NCI-H2196 treated with DMSO at 0.1 percent for 48 hours (cell line): ENCODE results near the gene DNAH2.

ENCODE experiments used
- DNase-seq: peaks from one replicate; lab custom pipeline; 2025; ENCODE audit not compliant: unreplicated experiment; lab: John Stamatoyannopoulos, UW

The DNAH2 gene

GRCh38 chr17:7818746-7819645, 101.5 kb downstream of the DNAH2 start:
- DNase-seq, result no peak

GRCh38 chr17:7820231-7820630, 102.7 kb downstream of the DNAH2 start:
- DNase-seq, result no peak

GRCh38 chr17:7822126-7822525, 104.6 kb downstream of the DNAH2 start:
- no peak for DNase-seq

DNA sequence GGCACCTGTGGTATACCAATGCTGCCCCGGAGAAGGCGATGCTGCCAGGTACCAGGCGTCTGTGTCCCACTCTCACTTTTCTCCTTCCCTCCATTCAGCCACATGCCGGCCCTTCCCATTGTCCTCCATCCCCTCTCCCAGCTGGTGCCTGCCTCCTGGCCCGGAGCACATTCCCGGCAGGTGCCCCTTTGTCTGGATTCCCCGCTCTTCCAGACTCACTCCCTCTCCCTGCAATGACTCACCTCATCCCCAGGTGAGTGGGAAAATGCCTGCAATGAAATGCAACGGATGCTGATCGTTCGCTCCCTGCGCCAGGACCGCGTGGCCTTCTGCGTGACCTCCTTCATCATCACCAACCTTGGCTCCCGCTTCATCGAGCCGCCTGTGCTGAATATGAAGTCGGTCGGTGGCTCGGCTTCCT, 106.0 kb downstream of the DNAH2 start:
- DNase-seq, result no peak

DNA sequence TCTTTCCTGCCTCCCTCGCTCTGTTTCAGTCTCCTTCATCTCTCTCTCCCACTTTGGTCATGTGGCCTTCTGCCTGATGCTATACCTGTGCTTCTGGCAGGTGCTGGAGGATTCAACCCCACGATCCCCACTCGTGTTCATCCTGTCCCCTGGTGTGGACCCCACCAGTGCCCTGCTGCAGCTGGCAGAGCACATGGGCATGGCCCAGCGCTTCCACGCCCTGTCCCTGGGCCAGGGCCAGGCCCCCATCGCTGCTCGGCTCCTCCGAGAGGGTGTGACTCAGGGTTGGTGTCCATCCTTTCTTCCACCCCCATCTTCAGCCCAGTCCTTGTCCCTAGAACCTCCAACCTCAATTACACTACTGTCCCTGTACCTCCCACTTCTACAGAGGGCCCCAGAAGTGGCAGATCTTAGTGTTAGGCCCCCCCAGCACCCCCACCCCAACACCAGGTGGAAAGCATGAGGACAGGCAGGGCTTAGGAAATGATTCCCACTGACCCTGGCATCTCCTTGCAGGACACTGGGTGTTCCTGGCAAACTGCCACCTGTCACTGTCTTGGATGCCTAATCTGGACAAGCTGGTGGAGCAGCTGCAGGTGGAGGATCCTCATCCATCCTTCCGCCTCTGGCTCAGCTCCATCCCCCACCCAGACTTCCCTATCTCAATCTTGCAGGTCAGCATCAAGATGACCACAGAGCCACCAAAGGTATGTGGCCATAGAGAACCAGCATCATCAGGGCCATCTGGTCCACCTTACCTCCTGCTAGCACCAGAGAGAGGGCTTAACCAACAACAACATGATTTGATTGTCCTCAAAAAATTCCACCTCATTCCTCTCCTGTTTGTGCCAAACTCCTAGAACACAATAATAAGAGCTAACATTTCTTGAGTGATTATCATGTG, 106.7 kb downstream of the DNAH2 start:
- DNase-seq, result no peak

DNA sequence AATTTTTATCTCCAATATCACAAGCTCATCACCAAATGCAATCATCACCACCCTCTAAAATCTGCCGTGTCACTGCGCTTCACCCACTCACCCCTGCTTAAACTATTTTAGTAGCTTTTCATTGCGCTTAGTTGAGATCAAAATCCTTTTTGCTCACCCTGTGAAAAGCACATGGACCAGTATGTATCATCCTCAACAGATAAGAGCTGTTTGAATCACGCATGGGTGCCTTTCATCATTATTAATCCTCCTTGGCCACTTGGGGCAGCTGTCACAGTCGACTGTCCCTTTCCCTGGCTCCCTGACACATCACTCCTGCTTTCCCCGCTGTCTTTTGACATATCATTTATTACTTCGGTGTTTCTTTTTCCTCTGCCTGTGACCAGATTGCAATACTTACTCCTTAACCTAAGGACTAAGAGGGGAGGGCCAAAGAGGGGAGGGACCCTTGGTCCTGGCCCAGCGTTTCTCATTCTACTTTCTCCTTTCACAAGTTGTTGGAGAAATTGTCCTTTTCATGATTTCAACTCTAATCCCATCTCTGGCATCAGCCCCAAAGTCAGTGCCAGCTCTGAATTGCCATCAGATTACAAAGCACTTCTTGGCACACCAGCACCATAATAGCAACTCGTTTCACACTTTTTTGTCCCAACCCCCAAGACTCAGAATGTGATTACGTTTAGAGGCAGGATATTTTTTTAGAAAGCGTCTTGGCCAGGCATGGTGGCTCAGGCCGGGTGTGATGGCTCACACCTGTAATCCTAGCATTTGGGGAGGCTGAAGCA, 107.9 kb downstream of the DNAH2 start:
- no peak for DNase-seq

DNA sequence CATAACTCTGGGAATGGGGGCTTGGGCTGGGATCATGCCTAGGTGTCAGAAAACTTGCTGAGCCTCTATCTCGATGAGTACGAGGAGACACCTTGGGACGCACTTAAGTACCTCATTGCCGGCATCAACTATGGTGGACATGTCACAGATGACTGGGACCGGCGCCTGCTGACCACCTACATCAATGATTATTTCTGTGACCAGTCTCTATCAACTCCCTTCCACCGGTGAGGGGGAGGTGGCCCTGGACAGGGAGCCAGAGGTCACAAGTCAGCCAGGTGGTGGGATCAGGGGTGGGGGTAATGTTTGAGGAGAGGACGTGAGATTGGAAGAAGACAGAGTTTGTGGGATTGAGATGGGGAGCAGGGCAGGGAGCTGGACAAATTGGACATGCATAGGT, 113.1 kb downstream of the DNAH2 start:
- DNase-seq, result no peak

DNA sequence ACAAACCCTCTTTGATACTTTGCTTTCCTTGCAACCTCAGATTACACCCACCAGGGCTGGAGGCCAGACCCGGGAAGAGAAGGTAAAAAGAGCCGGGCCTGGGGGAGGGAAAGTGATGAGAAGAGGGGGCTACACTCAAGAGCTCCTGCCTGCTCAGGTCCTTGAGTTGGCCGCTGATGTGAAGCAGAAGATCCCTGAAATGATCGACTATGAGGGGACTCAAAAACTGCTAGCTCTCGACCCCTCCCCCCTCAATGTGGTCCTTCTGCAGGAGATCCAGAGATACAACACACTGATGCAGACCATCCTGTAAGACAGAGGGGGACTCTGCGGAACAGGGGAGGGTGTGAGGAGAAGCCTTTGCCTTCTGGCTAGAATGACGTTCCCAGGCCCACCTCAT, 113.7 kb downstream of the DNAH2 start:
- no peak for DNase-seq

- DNase-seq, result no peak
Observed at GRCh38 chr17:7832431-7832830, 114.9 kb downstream of the DNAH2 start.

DNA sequence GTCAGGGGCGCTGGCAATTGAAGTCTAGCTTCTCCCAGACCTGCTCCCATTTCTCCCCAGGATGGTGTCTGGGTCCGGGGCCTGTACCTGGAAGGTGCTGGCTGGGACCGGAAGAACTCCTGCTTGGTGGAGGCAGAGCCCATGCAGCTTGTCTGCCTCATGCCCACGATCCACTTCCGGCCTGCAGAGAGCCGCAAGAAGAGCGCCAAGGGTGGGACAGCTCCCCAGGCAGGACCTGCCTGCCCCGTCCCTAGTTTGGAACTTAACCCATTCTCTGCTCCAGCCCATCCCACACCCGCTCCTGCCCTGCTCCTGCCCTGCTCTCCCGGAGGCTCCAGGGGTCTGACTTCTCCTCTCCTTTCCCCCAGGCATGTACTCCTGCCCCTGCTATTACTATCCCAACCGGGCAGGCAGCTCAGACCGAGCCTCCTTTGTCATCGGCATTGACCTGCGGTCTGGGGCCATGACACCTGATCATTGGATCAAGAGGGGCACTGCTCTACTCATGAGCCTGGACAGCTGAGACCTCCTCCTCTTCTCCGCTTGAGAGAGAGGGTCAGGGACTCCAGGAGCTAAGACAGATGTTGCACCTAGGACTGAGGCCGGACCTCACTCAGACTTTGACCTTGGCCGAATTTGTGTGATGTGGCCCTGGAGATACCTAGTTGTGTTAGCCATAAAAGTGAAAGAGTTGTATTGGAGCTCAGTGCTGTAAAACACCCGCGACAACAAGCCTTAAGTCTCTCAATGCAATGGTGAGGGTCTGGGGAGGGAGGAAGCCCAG, 115.7 kb downstream of the DNAH2 start:
- no peak for DNase-seq

GRCh38 chr17:7833795-7834541, 116.4 kb downstream of the DNAH2 start, which contains the start of gene KDM6B:
TSS of gene KDM6B (plus strand) at chr17:7834217. CDS start at chr17:7845555, 11,338 bp downstream.
- peak; percentile 44 for DNase-seq

DNA sequence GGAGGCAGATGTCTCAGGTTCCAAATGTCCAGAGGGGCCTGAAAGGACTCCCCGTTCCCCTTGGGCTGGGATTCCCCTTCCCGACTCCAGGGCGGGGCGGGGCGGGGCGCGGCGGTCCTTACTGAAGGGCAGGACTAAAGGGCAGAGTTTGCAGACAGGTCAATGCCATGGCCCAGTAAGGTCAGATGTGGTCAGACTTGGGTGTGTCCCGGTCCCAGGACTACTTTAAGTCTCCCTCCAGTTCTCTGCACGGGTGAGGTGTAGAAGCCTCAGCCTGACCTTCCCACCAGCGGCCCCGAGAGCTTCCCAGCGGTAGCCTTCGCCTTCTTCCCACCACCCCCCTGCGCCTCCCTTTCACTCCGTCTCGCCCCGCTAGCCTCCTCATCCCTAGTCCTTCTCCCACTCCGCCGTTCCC, 117.0 kb downstream of the DNAH2 start:
- no peak for DNase-seq

DNA sequence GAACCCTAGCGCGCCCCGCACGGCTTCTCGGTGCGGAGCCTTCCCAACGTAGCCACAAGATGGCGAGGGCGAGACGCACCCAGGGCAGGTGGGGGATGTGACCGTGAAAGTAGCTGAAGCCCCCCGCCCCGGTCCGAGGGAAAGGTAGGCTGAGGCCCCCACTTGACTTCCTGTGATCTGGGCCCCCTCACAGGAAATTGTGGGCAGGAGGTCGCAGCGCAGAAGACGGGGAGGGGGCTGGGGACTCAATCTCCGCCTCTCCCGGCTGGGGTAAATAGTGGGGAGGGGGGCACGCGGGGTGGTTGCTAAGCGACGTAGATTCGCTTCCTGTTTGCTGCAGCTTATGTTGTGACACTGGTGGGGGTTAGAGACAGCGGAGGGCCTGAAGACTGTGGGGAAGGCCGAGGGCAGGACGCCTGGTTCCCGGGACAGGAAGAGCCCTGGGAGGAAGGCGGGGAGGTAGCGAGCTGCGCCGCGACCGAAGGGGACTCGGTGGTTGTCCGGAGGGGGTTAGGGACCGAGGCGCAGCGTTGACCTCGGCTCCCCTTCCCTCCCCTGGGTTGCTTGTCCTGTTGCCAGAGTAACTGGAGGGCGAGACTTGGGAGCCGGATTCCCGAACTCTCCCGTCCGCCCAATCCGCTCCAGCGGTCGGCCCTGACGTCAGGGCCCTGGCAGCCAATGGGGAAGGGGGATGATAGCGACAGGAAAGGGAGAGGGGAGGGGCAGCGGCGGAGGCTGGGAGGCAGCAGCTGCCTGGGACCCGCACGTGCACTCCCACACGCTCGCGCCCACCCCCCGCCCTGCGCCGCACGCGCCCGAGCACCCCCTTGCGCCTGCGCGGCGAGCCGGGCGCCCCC, 117.6 kb downstream of the DNAH2 start:
- peak; percentile 92 for DNase-seq

GRCh38 chr17:7835814-7836595, 118.5 kb downstream of the DNAH2 start:
- DNase-seq, result peak; percentile 17

DNA sequence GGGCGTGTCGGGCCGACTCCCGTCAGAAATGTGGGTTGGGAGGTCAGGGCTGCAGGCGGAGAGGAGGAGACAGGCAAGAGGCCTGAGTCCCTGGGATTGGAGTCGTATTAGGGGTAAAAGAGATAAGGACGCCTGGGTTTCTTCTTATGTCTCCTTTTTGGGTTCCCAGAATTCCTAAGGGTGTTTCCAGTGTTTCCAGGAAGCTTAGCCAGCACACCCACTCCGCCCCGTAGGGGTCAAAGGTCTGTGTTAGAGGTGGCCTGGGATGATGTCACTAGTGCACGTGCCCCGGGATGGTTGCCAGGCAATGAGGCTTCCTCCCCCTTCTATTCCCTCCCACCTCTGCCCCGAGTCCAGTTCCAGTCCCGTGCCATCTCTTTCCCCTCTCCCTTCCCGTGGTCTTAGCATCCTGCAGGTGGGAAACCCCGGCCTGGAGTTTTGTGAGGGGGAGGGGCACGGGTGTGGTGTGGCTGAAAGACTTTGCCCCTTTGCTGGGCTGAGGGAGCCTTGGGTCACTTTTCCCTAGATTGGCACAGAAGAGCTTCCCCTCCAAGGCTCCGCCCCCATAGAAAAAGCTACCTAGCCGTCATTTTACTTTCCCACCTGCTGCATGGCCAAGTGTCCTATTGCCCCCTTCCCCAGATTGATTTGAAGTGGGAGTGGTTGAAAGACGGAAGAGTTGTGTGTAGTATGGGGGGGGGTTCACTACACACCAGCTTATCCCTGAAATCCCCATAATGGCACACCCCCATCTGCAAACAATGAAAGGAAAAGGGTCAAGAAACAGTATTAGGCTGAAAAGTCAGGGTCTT, 119.3 kb downstream of the DNAH2 start:
- DNase-seq, result peak; percentile 85

- no peak for DNase-seq
Observed at GRCh38 chr17:7837408-7838088, 120.0 kb downstream of the DNAH2 start.
